Ovary (tissue), 3 donors: ENCODE results near the gene EEFSEC.

Experiments used
- POLR2A ChIP-seq: fragments of 450-650 bp; IDR thresholded peaks from one replicate; pipeline ENCODE4 v1.6.1; 2017; ENCODE audit warnings: antibody characterized with exemption, mild to moderate bottlenecking, moderate library complexity
- TF ChIP-seq, protein P1 (sequence below), 3 donors: fragments of 450-650 bp in 2 of 3; fragments of 200-600 bp in 1 of 3; IDR thresholded peaks; one replicate each; pipeline versions ENCODE4 v1.5.1 to v1.8.0; 2016 to 2022; ENCODE audit warnings: antibody characterized with exemption in 3 of 3, mild to moderate bottlenecking in 1 of 3
- donor health status: DM: no; HTN: no; CAD: no.

DNA sequence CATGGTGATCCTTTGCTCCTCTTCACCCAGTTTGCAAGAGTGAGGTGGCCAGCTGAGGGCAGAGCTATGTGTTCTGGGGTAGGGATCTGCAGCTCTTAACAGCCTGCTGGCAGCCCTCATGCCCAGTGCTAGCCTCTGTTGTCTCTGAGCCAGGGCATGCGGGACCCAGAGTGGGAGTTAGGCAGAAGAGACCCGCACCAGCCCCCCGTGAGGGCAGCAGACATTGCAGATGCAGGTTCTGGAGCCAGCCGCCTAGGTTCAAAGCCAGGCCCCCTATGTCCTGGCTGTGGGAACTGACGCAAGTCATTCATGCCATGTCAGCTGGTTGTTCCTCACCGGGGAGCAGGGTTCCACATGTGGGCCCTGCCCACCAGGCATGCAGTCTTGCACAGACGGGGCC lies 238.7 kb downstream of the EEFSEC start:
- TF ChIP-seq, protein P1, sequence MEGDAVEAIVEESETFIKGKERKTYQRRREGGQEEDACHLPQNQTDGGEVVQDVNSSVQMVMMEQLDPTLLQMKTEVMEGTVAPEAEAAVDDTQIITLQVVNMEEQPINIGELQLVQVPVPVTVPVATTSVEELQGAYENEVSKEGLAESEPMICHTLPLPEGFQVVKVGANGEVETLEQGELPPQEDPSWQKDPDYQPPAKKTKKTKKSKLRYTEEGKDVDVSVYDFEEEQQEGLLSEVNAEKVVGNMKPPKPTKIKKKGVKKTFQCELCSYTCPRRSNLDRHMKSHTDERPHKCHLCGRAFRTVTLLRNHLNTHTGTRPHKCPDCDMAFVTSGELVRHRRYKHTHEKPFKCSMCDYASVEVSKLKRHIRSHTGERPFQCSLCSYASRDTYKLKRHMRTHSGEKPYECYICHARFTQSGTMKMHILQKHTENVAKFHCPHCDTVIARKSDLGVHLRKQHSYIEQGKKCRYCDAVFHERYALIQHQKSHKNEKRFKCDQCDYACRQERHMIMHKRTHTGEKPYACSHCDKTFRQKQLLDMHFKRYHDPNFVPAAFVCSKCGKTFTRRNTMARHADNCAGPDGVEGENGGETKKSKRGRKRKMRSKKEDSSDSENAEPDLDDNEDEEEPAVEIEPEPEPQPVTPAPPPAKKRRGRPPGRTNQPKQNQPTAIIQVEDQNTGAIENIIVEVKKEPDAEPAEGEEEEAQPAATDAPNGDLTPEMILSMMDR (IDR thresholded peaks at IDR 0.05) = no peak
- TF ChIP-seq POLR2A = no peak
